Brain pericyte (primary cell): Measurements from ENCODE around the gene HRC.
"Not testable (repeated sequence)": the region's sequence is repeated elsewhere in the genome, so short reads cannot be mapped to it uniquely, and the experiment has no call there.

Experiments
- DNase-seq: peaks from one replicate; pipeline ENCODE4 v3.0.0-alpha.2; 2012; ENCODE audit warnings: low read depth, low spot score

Gene HRC

GRCh38 chr19:49160450-49161189 lies 5.4 kb upstream of the HRC start:
- DNase-seq, result no peak

GRCh38 chr19:49157445-49158224 lies 2.4 kb upstream of the HRC start, which contains the start of gene TRPM4:
TSS of gene TRPM4 (plus strand) at chr19:49157792. CDS start at chr19:49157867, 75 bp downstream.
- no peak for DNase-seq

GRCh38 chr19:49155820-49156346 lies 687 bp upstream of the HRC start:
- no peak for DNase-seq

GRCh38 chr19:49154279-49154678 lies 917 bp downstream of the HRC start:
- no peak for DNase-seq

- DNase-seq, result no peak
These were observed 1.9 kb downstream of the HRC start for GRCh38 chr19:49153167-49153809.

GRCh38 chr19:49152119-49152550 lies 3.1 kb downstream of the HRC start:
- no peak for DNase-seq

- no peak for DNase-seq
These were observed 3.7 kb downstream of the HRC start for GRCh38 chr19:49151267-49152118.

- no peak for DNase-seq
These were observed 4.3 kb downstream of the HRC start for GRCh38 chr19:49150944-49151243.

GRCh38 chr19:49150106-49150943 lies 4.9 kb downstream of the HRC start:
- peak; percentile 54 for DNase-seq

- peak; percentile 67 for DNase-seq
These were observed 5.5 kb downstream of the HRC start for GRCh38 chr19:49149652-49150105.

- peak; percentile 70 for DNase-seq
These were observed 6.2 kb downstream of the HRC start for GRCh38 chr19:49148784-49149651.

GRCh38 chr19:49148044-49148682 lies 7.0 kb downstream of the HRC start:
- no peak for DNase-seq

- DNase-seq, result not testable (repeated sequence)
These were observed 8.8 kb downstream of the HRC start for GRCh38 chr19:49146408-49146770.

GRCh38 chr19:49145573-49146407 lies 9.4 kb downstream of the HRC start:
- DNase-seq, result peak; percentile 57

GRCh38 chr19:49142866-49143335 lies 12.3 kb downstream of the HRC start:
- DNase-seq, result peak; percentile 67

GRCh38 chr19:49141352-49141751 lies 13.8 kb downstream of the HRC start:
- DNase-seq, result no peak

GRCh38 chr19:49140951-49141350 lies 14.2 kb downstream of the HRC start:
- no peak for DNase-seq

- DNase-seq, result no peak
These were observed 18.4 kb downstream of the HRC start for GRCh38 chr19:49136771-49137171.
